HEK293 (cell line): Measurements from ENCODE around the gene ARHGAP45.
A peak's percentile ranks its signal among the peaks of the same experiment; 100 is the strongest.

Experiments used
- GFI1B ChIP-seq: fragments of 450-650 bp; formaldehyde crosslinking; IDR thresholded peaks from 2 replicates; pipeline ENCODE4 v1.5.1; 2016; ENCODE audit warnings: missing biosample characterization, missing genetic modification characterization
- MYNN ChIP-seq: fragments of 450-650 bp; formaldehyde crosslinking; IDR thresholded peaks from 2 replicates; pipeline ENCODE4 v1.5.1; 2016; ENCODE audit warnings: missing biosample characterization, missing genetic modification characterization, borderline replicate concordance
- OVOL3 ChIP-seq: fragments of 450-650 bp; formaldehyde crosslinking; IDR thresholded peaks from 2 replicates; pipeline ENCODE4 v1.5.1; 2016; ENCODE audit warnings: missing biosample characterization, missing genetic modification characterization
- SALL2 ChIP-seq: fragments of 450-650 bp; formaldehyde crosslinking; IDR thresholded peaks from 2 replicates; pipeline ENCODE4 v1.5.0; 2017; ENCODE audit warnings: missing biosample characterization, mild to moderate bottlenecking, missing genetic modification characterization, borderline replicate concordance
- SCRT1 ChIP-seq: fragments of 450-650 bp; formaldehyde crosslinking; IDR thresholded peaks from 2 replicates; pipeline ENCODE4 v1.5.1; 2016; ENCODE audit warnings: missing biosample characterization, missing genetic modification characterization, borderline replicate concordance
- SETDB1 ChIP-seq: IDR thresholded peaks from one replicate; pipeline ENCODE4 v1.6.1; 2017; ENCODE audit warnings: mild to moderate bottlenecking, low read length, moderate library complexity, mixed read lengths; ENCODE audit not compliant: insufficient read length
- SP2 ChIP-seq: fragments of 450-650 bp; formaldehyde crosslinking; IDR thresholded peaks from 2 replicates; pipeline ENCODE4 v1.5.1; 2016; ENCODE audit warnings: missing biosample characterization, missing genetic modification characterization
- SP3 ChIP-seq: fragments of 450-650 bp; formaldehyde crosslinking; IDR thresholded peaks from 2 replicates; pipeline ENCODE4 v1.5.1; 2016; ENCODE audit warnings: missing biosample characterization, missing genetic modification characterization
- YY1 ChIP-seq: fragments of 450-650 bp; formaldehyde crosslinking; IDR thresholded peaks from 2 replicates; pipeline ENCODE4 v1.5.1; 2018; ENCODE audit warnings: missing biosample characterization, missing genetic modification characterization
- ZBTB1 ChIP-seq: fragments of 450-650 bp; formaldehyde crosslinking; IDR thresholded peaks from 2 replicates; pipeline ENCODE4 v1.5.1; 2016; ENCODE audit warnings: missing biosample characterization, missing genetic modification characterization
- ZBTB21 ChIP-seq: fragments of 450-650 bp; formaldehyde crosslinking; IDR thresholded peaks from 2 replicates; pipeline ENCODE4 v1.5.1; 2017; ENCODE audit warnings: missing biosample characterization, missing genetic modification characterization
- ZFHX2 ChIP-seq: fragments of 450-650 bp; formaldehyde crosslinking; conservative IDR thresholded peaks from 2 replicates; pipeline ENCODE4 v1.5.1; 2016; ENCODE audit warnings: missing biosample characterization, missing genetic modification characterization
- ZFP41 ChIP-seq: fragments of 450-650 bp; formaldehyde crosslinking; IDR thresholded peaks from 2 replicates; pipeline ENCODE4 v1.5.1; 2016; ENCODE audit warnings: missing biosample characterization, missing genetic modification characterization, borderline replicate concordance
- ZIC2 ChIP-seq: fragments of 450-650 bp; formaldehyde crosslinking; IDR thresholded peaks from 2 replicates; pipeline ENCODE4 v1.5.1; 2016; ENCODE audit warnings: missing biosample characterization, missing genetic modification characterization
- ZNF138 ChIP-seq: fragments of 450-650 bp; formaldehyde crosslinking; IDR thresholded peaks from 2 replicates; pipeline ENCODE4 v1.5.1; 2016; ENCODE audit warnings: missing biosample characterization, missing genetic modification characterization, borderline replicate concordance
- ZNF16 ChIP-seq: fragments of 450-650 bp; formaldehyde crosslinking; IDR thresholded peaks from 2 replicates; pipeline ENCODE4 v1.5.1; 2016; ENCODE audit warnings: low read depth, missing biosample characterization, missing genetic modification characterization
- ZNF184 ChIP-seq: fragments of 450-650 bp; IDR thresholded peaks from 2 replicates; pipeline ENCODE4 v1.5.1; 2018; ENCODE audit warnings: missing biosample characterization, mild to moderate bottlenecking, missing genetic modification characterization
- ZNF211 ChIP-seq: fragments of 450-650 bp; formaldehyde crosslinking; IDR thresholded peaks from 2 replicates; pipeline ENCODE4 v1.5.1; 2016; ENCODE audit warnings: low read depth, missing biosample characterization, missing genetic modification characterization
- ZNF23 ChIP-seq: fragments of 450-650 bp; formaldehyde crosslinking; IDR thresholded peaks from 2 replicates; pipeline ENCODE4 v1.5.1; 2016; ENCODE audit warnings: missing biosample characterization, missing genetic modification characterization, borderline replicate concordance
- ZNF350 ChIP-seq: fragments of 450-650 bp; formaldehyde crosslinking; IDR thresholded peaks from 2 replicates; pipeline ENCODE4 v1.5.0; 2017; ENCODE audit warnings: missing biosample characterization, mild to moderate bottlenecking, missing genetic modification characterization
- ZNF394 ChIP-seq: fragments of 450-650 bp; formaldehyde crosslinking; IDR thresholded peaks from 2 replicates; pipeline ENCODE4 v1.5.1; 2016; ENCODE audit warnings: missing biosample characterization, missing genetic modification characterization, mild to moderate bottlenecking, moderate library complexity, borderline replicate concordance
- ZNF473 ChIP-seq: fragments of 450-650 bp; formaldehyde crosslinking; IDR thresholded peaks from 2 replicates; pipeline ENCODE4 v1.5.1; 2017; ENCODE audit warnings: missing biosample characterization, missing genetic modification characterization
- ZNF558 ChIP-seq: fragments of 450-650 bp; formaldehyde crosslinking; IDR thresholded peaks from 2 replicates; pipeline ENCODE4 v1.5.1; 2016; ENCODE audit warnings: missing biosample characterization, missing genetic modification characterization
- ZNF785 ChIP-seq: fragments of 450-650 bp; formaldehyde crosslinking; IDR thresholded peaks from 2 replicates; pipeline ENCODE4 v1.5.1; 2016; ENCODE audit warnings: missing biosample characterization, missing genetic modification characterization
- ZNF837 ChIP-seq: fragments of 450-650 bp; formaldehyde crosslinking; IDR thresholded peaks from 2 replicates; pipeline ENCODE4 v1.5.1; 2016; ENCODE audit warnings: missing biosample characterization, missing genetic modification characterization
- ZSCAN23 ChIP-seq: fragments of 450-650 bp; formaldehyde crosslinking; IDR thresholded peaks from 2 replicates; pipeline ENCODE4 v1.5.1; 2016; ENCODE audit warnings: missing biosample characterization, missing genetic modification characterization
- TF ChIP-seq, protein P1 (sequence below): fragments of 450-650 bp; formaldehyde crosslinking; IDR thresholded peaks from 2 replicates; pipeline ENCODE4 v1.5.1; 2016; ENCODE audit warnings: missing biosample characterization, missing genetic modification characterization, borderline replicate concordance
- TF ChIP-seq, protein P2 (sequence below): fragments of 450-650 bp; IDR thresholded peaks from 2 replicates; pipeline ENCODE4 v1.5.1; 2018; ENCODE audit warnings: missing biosample characterization, missing genetic modification characterization
- TF ChIP-seq, protein P3 (sequence below): fragments of 450-650 bp; formaldehyde crosslinking; IDR thresholded peaks from 2 replicates; pipeline ENCODE4 v1.5.1; 2016; ENCODE audit warnings: missing biosample characterization, missing genetic modification characterization
- TF ChIP-seq, protein P4 (sequence below): fragments of 450-650 bp; formaldehyde crosslinking; IDR thresholded peaks from 2 replicates; pipeline ENCODE4 v1.5.1; 2017; ENCODE audit warnings: missing biosample characterization, missing genetic modification characterization
- TF ChIP-seq, protein P5 (sequence below): fragments of 450-650 bp; formaldehyde crosslinking; IDR thresholded peaks from 2 replicates; pipeline ENCODE4 v1.5.1; 2016; ENCODE audit warnings: missing biosample characterization, missing genetic modification characterization

Gene ARHGAP45

DNA sequence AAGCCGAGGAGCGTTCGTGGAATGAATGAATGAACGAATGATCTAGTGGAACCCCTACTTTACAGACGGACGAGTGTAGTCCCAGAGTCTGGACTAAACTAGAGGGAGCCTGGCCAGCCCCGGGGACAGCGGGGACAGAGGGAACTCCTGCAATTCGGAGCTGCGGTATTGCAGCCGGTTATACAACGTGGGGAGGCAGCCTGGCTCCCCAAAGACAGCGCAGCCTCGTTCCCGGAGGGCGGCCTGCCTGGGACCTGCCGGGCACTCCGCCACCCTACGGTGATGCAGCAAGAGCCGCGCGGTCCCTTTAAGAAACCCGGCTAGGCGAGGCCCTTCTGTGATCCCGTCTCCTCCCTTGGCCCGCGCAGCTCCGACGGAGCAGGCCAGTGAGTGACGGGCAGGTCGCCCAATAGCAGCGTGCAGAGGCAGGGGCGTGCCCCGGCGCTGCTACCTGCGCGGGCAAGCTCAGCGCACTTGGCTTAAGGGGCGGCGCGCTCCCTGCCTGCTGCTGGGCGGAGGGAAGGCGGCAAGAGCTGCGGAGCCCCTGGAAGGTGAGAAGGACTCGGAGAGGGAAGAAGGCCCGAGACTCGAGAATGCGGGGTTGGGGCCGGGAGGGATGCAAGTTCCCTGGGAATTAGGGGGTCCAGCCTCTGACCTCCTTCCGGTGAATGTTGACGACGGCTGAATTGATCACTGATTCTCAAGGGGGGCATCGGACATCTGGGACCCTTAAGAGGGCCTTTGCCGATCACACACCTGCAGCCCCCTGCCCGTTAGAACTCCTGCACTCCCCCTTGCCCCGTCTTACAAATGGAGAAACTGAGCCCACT lies 27.1 kb upstream of the ARHGAP45 start, which contains the start of gene ABCA7 (continued):
- TF ChIP-seq, protein P1, sequence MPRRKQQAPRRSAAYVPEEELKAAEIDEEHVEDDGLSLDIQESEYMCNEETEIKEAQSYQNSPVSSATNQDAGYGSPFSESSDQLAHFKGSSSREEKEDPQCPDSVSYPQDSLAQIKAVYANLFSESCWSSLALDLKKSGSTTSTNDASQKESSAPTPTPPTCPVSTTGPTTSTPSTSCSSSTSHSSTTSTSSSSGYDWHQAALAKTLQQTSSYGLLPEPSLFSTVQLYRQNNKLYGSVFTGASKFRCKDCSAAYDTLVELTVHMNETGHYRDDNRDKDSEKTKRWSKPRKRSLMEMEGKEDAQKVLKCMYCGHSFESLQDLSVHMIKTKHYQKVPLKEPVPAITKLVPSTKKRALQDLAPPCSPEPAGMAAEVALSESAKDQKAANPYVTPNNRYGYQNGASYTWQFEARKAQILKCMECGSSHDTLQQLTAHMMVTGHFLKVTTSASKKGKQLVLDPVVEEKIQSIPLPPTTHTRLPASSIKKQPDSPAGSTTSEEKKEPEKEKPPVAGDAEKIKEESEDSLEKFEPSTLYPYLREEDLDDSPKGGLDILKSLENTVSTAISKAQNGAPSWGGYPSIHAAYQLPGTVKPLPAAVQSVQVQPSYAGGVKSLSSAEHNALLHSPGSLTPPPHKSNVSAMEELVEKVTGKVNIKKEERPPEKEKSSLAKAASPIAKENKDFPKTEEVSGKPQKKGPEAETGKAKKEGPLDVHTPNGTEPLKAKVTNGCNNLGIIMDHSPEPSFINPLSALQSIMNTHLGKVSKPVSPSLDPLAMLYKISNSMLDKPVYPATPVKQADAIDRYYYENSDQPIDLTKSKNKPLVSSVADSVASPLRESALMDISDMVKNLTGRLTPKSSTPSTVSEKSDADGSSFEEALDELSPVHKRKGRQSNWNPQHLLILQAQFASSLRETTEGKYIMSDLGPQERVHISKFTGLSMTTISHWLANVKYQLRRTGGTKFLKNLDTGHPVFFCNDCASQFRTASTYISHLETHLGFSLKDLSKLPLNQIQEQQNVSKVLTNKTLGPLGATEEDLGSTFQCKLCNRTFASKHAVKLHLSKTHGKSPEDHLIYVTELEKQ (tag by site-specific recombination) = no peak
- peak; percentile 53 for TF ChIP-seq ZBTB21 (tag by site-specific recombination)
- no peak for TF ChIP-seq SALL2 (tag by site-specific recombination)
- TF ChIP-seq ZNF211 (tag by site-specific recombination) = no peak
- TF ChIP-seq ZBTB1 (tag by site-specific recombination) = no peak
- peak; percentile 100 for TF ChIP-seq SP2 (tag by site-specific recombination)
- no peak for TF ChIP-seq SCRT1
- TF ChIP-seq MYNN (tag by site-specific recombination) = no peak
- TF ChIP-seq YY1 = no peak
- TF ChIP-seq SETDB1 = no peak
- TF ChIP-seq, protein P2, sequence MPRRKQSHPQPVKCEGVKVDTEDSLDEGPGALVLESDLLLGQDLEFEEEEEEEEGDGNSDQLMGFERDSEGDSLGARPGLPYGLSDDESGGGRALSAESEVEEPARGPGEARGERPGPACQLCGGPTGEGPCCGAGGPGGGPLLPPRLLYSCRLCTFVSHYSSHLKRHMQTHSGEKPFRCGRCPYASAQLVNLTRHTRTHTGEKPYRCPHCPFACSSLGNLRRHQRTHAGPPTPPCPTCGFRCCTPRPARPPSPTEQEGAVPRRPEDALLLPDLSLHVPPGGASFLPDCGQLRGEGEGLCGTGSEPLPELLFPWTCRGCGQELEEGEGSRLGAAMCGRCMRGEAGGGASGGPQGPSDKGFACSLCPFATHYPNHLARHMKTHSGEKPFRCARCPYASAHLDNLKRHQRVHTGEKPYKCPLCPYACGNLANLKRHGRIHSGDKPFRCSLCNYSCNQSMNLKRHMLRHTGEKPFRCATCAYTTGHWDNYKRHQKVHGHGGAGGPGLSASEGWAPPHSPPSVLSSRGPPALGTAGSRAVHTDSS (tag by site-specific recombination) = no peak
- no peak for TF ChIP-seq ZNF785 (tag by site-specific recombination)
- no peak for TF ChIP-seq OVOL3 (tag by site-specific recombination)
- no peak for TF ChIP-seq ZNF473 (tag by site-specific recombination)
- 0 out of 2 replicates have a peak, but pooled peaks have one; percentile 21 for TF ChIP-seq ZNF558 (tag by site-specific recombination)
- TF ChIP-seq ZNF184 = no peak
- no peak for TF ChIP-seq ZNF23 (tag by site-specific recombination)
- peak; percentile 99 for TF ChIP-seq SP3 (tag by site-specific recombination)
- TF ChIP-seq GFI1B = no peak
- TF ChIP-seq, protein P3, sequence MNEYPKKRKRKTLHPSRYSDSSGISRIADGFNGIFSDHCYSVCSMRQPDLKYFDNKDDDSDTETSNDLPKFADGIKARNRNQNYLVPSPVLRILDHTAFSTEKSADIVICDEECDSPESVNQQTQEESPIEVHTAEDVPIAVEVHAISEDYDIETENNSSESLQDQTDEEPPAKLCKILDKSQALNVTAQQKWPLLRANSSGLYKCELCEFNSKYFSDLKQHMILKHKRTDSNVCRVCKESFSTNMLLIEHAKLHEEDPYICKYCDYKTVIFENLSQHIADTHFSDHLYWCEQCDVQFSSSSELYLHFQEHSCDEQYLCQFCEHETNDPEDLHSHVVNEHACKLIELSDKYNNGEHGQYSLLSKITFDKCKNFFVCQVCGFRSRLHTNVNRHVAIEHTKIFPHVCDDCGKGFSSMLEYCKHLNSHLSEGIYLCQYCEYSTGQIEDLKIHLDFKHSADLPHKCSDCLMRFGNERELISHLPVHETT = no peak; the same call in 1 of the 2 replicates
- peak; percentile 38 for TF ChIP-seq ZFHX2 (tag by site-specific recombination)
- TF ChIP-seq ZNF138 = no peak
- TF ChIP-seq, protein P4, sequence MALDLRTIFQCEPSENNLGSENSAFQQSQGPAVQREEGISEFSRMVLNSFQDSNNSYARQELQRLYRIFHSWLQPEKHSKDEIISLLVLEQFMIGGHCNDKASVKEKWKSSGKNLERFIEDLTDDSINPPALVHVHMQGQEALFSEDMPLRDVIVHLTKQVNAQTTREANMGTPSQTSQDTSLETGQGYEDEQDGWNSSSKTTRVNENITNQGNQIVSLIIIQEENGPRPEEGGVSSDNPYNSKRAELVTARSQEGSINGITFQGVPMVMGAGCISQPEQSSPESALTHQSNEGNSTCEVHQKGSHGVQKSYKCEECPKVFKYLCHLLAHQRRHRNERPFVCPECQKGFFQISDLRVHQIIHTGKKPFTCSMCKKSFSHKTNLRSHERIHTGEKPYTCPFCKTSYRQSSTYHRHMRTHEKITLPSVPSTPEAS (tag by site-specific recombination) = no peak
- no peak for TF ChIP-seq ZSCAN23 (tag by site-specific recombination)
- TF ChIP-seq, protein P5, sequence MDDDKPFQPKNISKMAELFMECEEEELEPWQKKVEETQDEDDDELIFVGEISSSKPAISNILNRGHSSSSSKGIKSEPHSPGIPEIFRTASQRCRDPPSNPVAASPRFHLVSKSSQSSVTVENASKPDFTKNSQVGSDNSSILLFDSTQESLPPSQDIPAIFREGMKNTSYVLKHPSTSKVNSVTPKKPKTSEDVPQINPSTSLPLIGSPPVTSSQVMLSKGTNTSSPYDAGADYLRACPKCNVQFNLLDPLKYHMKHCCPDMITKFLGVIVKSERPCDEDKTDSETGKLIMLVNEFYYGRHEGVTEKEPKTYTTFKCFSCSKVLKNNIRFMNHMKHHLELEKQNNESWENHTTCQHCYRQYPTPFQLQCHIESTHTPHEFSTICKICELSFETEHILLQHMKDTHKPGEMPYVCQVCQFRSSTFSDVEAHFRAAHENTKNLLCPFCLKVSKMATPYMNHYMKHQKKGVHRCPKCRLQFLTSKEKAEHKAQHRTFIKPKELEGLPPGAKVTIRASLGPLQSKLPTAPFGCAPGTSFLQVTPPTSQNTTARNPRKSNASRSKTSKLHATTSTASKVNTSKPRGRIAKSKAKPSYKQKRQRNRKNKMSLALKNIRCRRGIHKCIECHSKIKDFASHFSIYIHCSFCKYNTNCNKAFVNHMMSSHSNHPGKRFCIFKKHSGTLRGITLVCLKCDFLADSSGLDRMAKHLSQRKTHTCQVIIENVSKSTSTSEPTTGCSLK = no peak
- peak; percentile 67; the same call in 1 of the 2 replicates for TF ChIP-seq ZIC2
- no peak for TF ChIP-seq ZNF394 (tag by site-specific recombination)
- TF ChIP-seq ZNF16 (tag by site-specific recombination) = no peak
- no peak for TF ChIP-seq ZFP41 (tag by site-specific recombination)
- TF ChIP-seq ZNF837 = no peak
- no peak for TF ChIP-seq ZNF350 (tag by site-specific recombination)
